K562 (cell line): ENCODE measurements around the gene EML2. TPM values are rescaled to one million over a fixed set of nuclear protein-coding genes. Genes with fewer than 3 reads are reported as not detected.

ENCODE experiments used
- ATAC-seq: fragments of 200-7000 bp; cut with Tn5 transposase; 3 replicates; pipeline ENCODE4 v1.9.1; 2020; ENCODE audit warnings: moderate library complexity
- BruUV-seq: library from RNA; stranded (reverse); fragments of 400-500 nt; replicated peaks from 2 replicates; lab custom pipeline; 2021; lab: Mats Ljungman, UMichigan
- CTCF ChIA-PET: fragments of 300-600 bp; formaldehyde crosslinking; extraction: SDS; loops from one replicate; lab custom pipeline; 2021; ENCODE audit warnings: low intra/inter-chr PET ratio; lab: Yijun Ruan, JAX
- POLR2A ChIA-PET: fragments of 300-600, 350-650 bp; sonication (Branson Sonifier 250); formaldehyde crosslinking; extraction: SDS; loops from one replicate; lab custom pipeline; 2021; ENCODE audit warnings: antibody characterized with exemption, inconsistent platforms; lab: Yijun Ruan, JAX
- DNase-seq, 4 experiments: peaks; one replicate each; pipeline versions ENCODE4 v3.0.0 to v3.0.0-alpha.2; 2011 to 2018; ENCODE audit warnings: low spot score in 3 of 4, mixed read lengths in 3 of 4; ENCODE audit errors: extremely low read depth in 1 of 4
- FAIRE-seq: peaks from 2 replicates; lab custom pipeline; 2011; peaks lifted over from hg19 to GRCh38; lab: Jason Lieb, UNC
- H2AFZ ChIP-seq: 2 replicates; pipeline ENCODE4 v1.6.0; 2011; ENCODE audit warnings: low read depth, low read length, control low read depth, inconsistent platforms
- H3K27ac ChIP-seq: fragments of 200-600 bp; 3 replicates; pipeline ENCODE4 v1.8.0; 2011; ENCODE audit warnings: low read depth, mild to moderate bottlenecking, control low read depth, inconsistent platforms, low read length, moderate library complexity, mixed read lengths; ENCODE audit errors: extremely low read depth
- H3K27me3 ChIP-seq, 2 experiments: fragments of 300-600 bp in 1 of 2; 2 replicates in 1 of 2; 3 replicates in 1 of 2; pipeline versions ENCODE4 v1.6.0 to v1.8.0; 2011; ENCODE audit warnings: inconsistent platforms in 2 of 2, low read length in 2 of 2, mild to moderate bottlenecking in 1 of 2, mixed read lengths in 1 of 2, moderate library complexity in 1 of 2; ENCODE audit not compliant: control insufficient read depth in 2 of 2, insufficient read depth in 2 of 2
- H3K36me3 ChIP-seq: fragments of 300-600 bp; 3 replicates; pipeline ENCODE4 v1.8.0; 2011; ENCODE audit warnings: mild to moderate bottlenecking, low read length, inconsistent platforms; ENCODE audit not compliant: control insufficient read depth, insufficient read depth
- H3K4me1 ChIP-seq, 2 experiments: fragments of 200-600 bp in 1 of 2; replicated peaks in 1 of 2; 2 replicates in 1 of 2; 3 replicates in 1 of 2; pipeline versions ENCODE4 v1.5.1 to v1.8.0; 2011; ENCODE audit warnings: inconsistent platforms in 2 of 2, low read length in 2 of 2, mild to moderate bottlenecking in 1 of 2, mixed read lengths in 1 of 2, moderate library complexity in 1 of 2; ENCODE audit not compliant: control insufficient read depth in 2 of 2, insufficient read depth in 2 of 2
- H3K4me2 ChIP-seq: 2 replicates; pipeline ENCODE4 v1.6.1; 2011; ENCODE audit warnings: low read length, control low read depth, inconsistent platforms, mixed read lengths; ENCODE audit not compliant: insufficient read depth
- H3K4me3 ChIP-seq: fragments of 200-600 bp; sonication (generic), shearing (Covaris generic); 2 replicates; pipeline ENCODE4 v1.5.1; 2016; ENCODE audit warnings: control low read depth, inconsistent platforms
- H3K79me2 ChIP-seq: fragments of 200-600 bp; 3 replicates; pipeline ENCODE4 v1.8.0; 2011; ENCODE audit warnings: low read length, inconsistent platforms; ENCODE audit not compliant: control insufficient read depth, insufficient read depth
- H3K9ac ChIP-seq, 2 experiments: 2 replicates each; pipeline versions ENCODE4 v1.6.0 to v1.6.1; 2011; ENCODE audit warnings: low read depth in 2 of 2, low read length in 2 of 2, control low read depth in 1 of 2, inconsistent platforms in 1 of 2, mild to moderate bottlenecking in 1 of 2, mixed read lengths in 1 of 2; ENCODE audit not compliant: insufficient read depth in 1 of 2
- H3K9me1 ChIP-seq: one replicate; pipeline ENCODE4 v1.6.0; 2011; ENCODE audit warnings: inconsistent platforms, mild to moderate bottlenecking, low read length, moderate library complexity; ENCODE audit not compliant: control insufficient read depth, insufficient read depth
- H3K9me3 ChIP-seq: replicated peaks from 2 replicates; pipeline ENCODE4 v1.5.1; 2011; ENCODE audit warnings: low read depth, low read length, inconsistent platforms; ENCODE audit not compliant: control insufficient read depth, insufficient read depth
- H4K20me1 ChIP-seq: replicated peaks from 2 replicates; pipeline ENCODE4 v1.6.1; 2011; ENCODE audit warnings: low read length, inconsistent platforms, mixed read lengths; ENCODE audit not compliant: control insufficient read depth, insufficient read depth
- ATF2 ChIP-seq: sonication (generic); formaldehyde crosslinking; IDR thresholded peaks from 2 replicates; pipeline ENCODE4 v1.8.1; 2022; ENCODE audit warnings: missing genetic modification reagents
- CXXC5 ChIP-seq: fragments of 250-450 bp; sonication (Bioruptor Pico); IDR thresholded peaks from 2 replicates; pipeline ENCODE4 v1.8.0; 2022; ENCODE audit warnings: inconsistent platforms, mild to moderate bottlenecking, moderate library complexity
- FOSL1 ChIP-seq: fragments of 200-800 bp; sonication (Bioruptor generic); conservative IDR thresholded peaks from 2 replicates; pipeline ENCODE4 v1.6.1; 2016; ENCODE audit warnings: missing genetic modification characterization, missing compliant biosample characterization
- HDAC8 ChIP-seq: fragments of 450-650 bp; IDR thresholded peaks from 2 replicates; pipeline ENCODE4 v1.6.1; 2016; ENCODE audit warnings: mild to moderate bottlenecking, missing genetic modification characterization, moderate library complexity, missing compliant biosample characterization
- HINFP ChIP-seq: fragments of 450-650 bp; conservative IDR thresholded peaks from 2 replicates; pipeline ENCODE4 v1.6.1; 2016; ENCODE audit warnings: missing genetic modification characterization, low read depth, mild to moderate bottlenecking, control low read depth, missing compliant biosample characterization
- JUND ChIP-seq, 2 experiments: IDR thresholded peaks; 2 replicates in 1 of 2; 3 replicates in 1 of 2; pipeline ENCODE4 v1.6.1; 2011; ENCODE audit warnings: borderline replicate concordance in 2 of 2, low read depth in 2 of 2, low read length in 2 of 2, improper control_type of control experiment in 1 of 2, missing biosample characterization in 1 of 2, missing genetic modification characterization in 1 of 2, missing genetic modification reagents in 1 of 2
- L3MBTL2 ChIP-seq: fragments of 450-650 bp; IDR thresholded peaks from 2 replicates; pipeline ENCODE4 v1.6.1; 2016; ENCODE audit warnings: mild to moderate bottlenecking, moderate library complexity
- MEF2D ChIP-seq: conservative IDR thresholded peaks from 2 replicates; pipeline ENCODE4 v1.6.1; 2016; ENCODE audit warnings: low read depth, missing genetic modification characterization, missing compliant biosample characterization
- NFE2L1 ChIP-seq: fragments of 450-650 bp; IDR thresholded peaks from 2 replicates; pipeline ENCODE4 v1.6.1; 2016; ENCODE audit warnings: missing genetic modification characterization, low read depth, mild to moderate bottlenecking, missing compliant biosample characterization, moderate library complexity, borderline replicate concordance
- PHF20 ChIP-seq: fragments of 450-650 bp; IDR thresholded peaks from 2 replicates; pipeline ENCODE4 v1.6.1; 2018; ENCODE audit not compliant: partially characterized antibody
- PHTF2 ChIP-seq: fragments of 250-450 bp; sonication (Bioruptor Pico); IDR thresholded peaks from 2 replicates; pipeline ENCODE4 v1.5.0; 2021; ENCODE audit warnings: mild to moderate bottlenecking
- TCF3 ChIP-seq: sonication (generic); formaldehyde crosslinking; IDR thresholded peaks from 2 replicates; pipeline ENCODE4 v1.4.0; 2020; ENCODE audit warnings: mild to moderate bottlenecking, missing genetic modification reagents
- ZNF584 ChIP-seq: fragments of 200-800 bp; sonication (Bioruptor generic); IDR thresholded peaks from 2 replicates; pipeline ENCODE4 v1.6.1; 2016; ENCODE audit warnings: low read depth, mild to moderate bottlenecking, missing genetic modification characterization, missing compliant biosample characterization
- WGBS: fragments of 100-300 bp; shearing (Covaris generic); methylation state at CpG from one replicate; pipeline ENCODE4 v1.1.6; 2016; ENCODE audit warnings: low coverage, mixed read lengths; ENCODE audit not compliant: insufficient coverage; ENCODE audit errors: missing lambda C conversion rate; 5-methylcytosine and 5-hydroxymethylcytosine counted together
- in situ Hi-C: fragments of 300-500 bp; cut with MboI; formaldehyde crosslinking; loops from 4 replicates; pipeline ENCODE4 v1.15.0; 2018; ENCODE audit warnings: inconsistent platforms, mixed read lengths
- intact Hi-C: fragments of 100-400 bp; cut with micrococcal nuclease; formaldehyde crosslinking; loops from 2 replicates; pipeline ENCODE4 v1.14.2; 2022
- polyA plus RNA-seq, 8 experiments: library from polyadenylated mRNA; depleted of rRNA in 4 of 8; stranded (reverse) in 5 of 8; unstranded in 3 of 8; fragments of >200 nt; fragmentation: Nextera tagmentation in 2 of 8; fragmentation: Illumina TruSeq in 1 of 8; extraction: Ambion mirVana in 2 of 8; extraction: Trizol in 1 of 8; gene quantifications; 2 replicates each; pipeline versions ENCODE4 v1.2.1 to v1.2.3, GENCODE V29; 2011 to 2014; ENCODE audit warnings: inconsistent platforms in 1 of 8, missing spikeins in 1 of 8
- total RNA-seq, 7 experiments: library from RNA; depleted of rRNA in 6 of 7; stranded (reverse); fragments of >200 nt in 6 of 7; fragmentation: Illumina TruSeq in 2 of 7; extraction: Trizol in 2 of 7; gene quantifications; 2 replicates each; pipeline versions ENCODE4 v1.2.1 to v1.2.3, GENCODE V29; 2011 to 2021; ENCODE audit warnings: low replicate concordance in 1 of 7
- TF ChIP-seq, protein P1 (sequence below), 2 experiments: fragments of 200-800 bp in 1 of 2; sonication (Bioruptor generic) in 1 of 2; sonication (generic) in 1 of 2; formaldehyde crosslinking in 1 of 2; IDR thresholded peaks in 1 of 2; conservative IDR thresholded peaks in 1 of 2; 2 replicates each; pipeline versions ENCODE4 v1.5.0 to v1.6.1; 2016 to 2020; ENCODE audit warnings: missing compliant biosample characterization in 1 of 2, missing genetic modification characterization in 1 of 2, missing genetic modification reagents in 1 of 2
- TF ChIP-seq, protein P2 (sequence below), 3 experiments: fragments of 200-800 bp in 1 of 3; sonication (Bioruptor generic) in 1 of 3; sonication (generic) in 1 of 3; formaldehyde crosslinking in 1 of 3; IDR thresholded peaks; 2 replicates each; pipeline versions ENCODE4 v1.6.1 to v1.8.0; 2016 to 2022; ENCODE audit warnings: mild to moderate bottlenecking in 2 of 3, missing compliant biosample characterization in 2 of 3, missing genetic modification characterization in 2 of 3, missing genetic modification reagents in 1 of 3

Gene EML2
- total and polyA plus RNA-seq, 9 of the 15 experiments (the other 6 are each of a cell fraction or from before 2014, with no cell fraction given), result 2.6 to 69.6 (median 24.8) TPM

- Histone ChIP-seq H3K36me3 (no peaks in the 10 kb centered on the region), H3K9ac (peak overlapping the region; percentile 32 to 76; a peak in 3 of 4 replicates), H3K27me3 (no peaks in the 10 kb centered on the region), H4K20me1 (no peaks in the 10 kb centered on the region), H3K4me2 (peak overlapping the region; percentile 10), H2AFZ (peak overlapping the region; percentile 95), H3K4me1 (peaks cover 27 to 33% of the 10 kb centered on the region in 2 experiments), H3K79me2 (peaks cover 12% of the 10 kb centered on the region), H3K9me1 (no peaks in the 10 kb centered on the region), H3K4me3 (no peak overlapping the region), H3K9me3 (no peaks in the 10 kb centered on the region), H3K27ac (peak overlapping the region; percentile 66; the same call in 2 of the 3 replicates)
- no TSS peak for BruUV-seq
- FAIRE-seq (peak; percentile 11), ATAC-seq (no peak), DNase-seq (peak in 2 of 4 experiments; percentile 15 to 46)
- in situ Hi-C loops, result no loop called here
- CTCF ChIA-PET, result no interaction called here
- 22% methylated on average over 3 of the region's 4 CpGs for WGBS
- POLR2A ChIA-PET, result interaction anchor here (0.8 kb wide), 1 partner anchor 32 kb away, joined by 3 read pairs; no protein-coding TSS in a partner anchor
- intact Hi-C loops, result no loop called here
- TF ChIP-seq FOSL1 (peak; percentile 72), HDAC8 (tag) (peak; percentile 36; the same call in 1 of the 2 replicates), CXXC5 (CRISPR knock-in tag) (peak; percentile 54), ZNF584 (peak; percentile 89), TCF3 (CRISPR knock-in tag) (no peak), MEF2D (tag) (0 out of 2 replicates have a peak, but pooled peaks have one; percentile 43), HINFP (peak; percentile 8; the same call in 1 of the 2 replicates), PHTF2 (CRISPR knock-in tag) (no peak), NFE2L1 (no peak), PHF20 (no peak), L3MBTL2 (peak; percentile 44; the same call in 1 of the 2 replicates), ATF2 (CRISPR knock-in tag) (no peak), JUND (IDR thresholded peaks at IDR 0.05; ENCODE audit: borderline replicate concordance, low read depth, low read length) (peak; percentile 52; the same call in 1 of the 2 replicates), JUND (tag; IDR thresholded peaks at IDR 0.05; ENCODE audit: borderline replicate concordance, low read depth, low read length) (peak; percentile 47; the same call in 1 of the 3 replicates)
- TF ChIP-seq, protein P1, sequence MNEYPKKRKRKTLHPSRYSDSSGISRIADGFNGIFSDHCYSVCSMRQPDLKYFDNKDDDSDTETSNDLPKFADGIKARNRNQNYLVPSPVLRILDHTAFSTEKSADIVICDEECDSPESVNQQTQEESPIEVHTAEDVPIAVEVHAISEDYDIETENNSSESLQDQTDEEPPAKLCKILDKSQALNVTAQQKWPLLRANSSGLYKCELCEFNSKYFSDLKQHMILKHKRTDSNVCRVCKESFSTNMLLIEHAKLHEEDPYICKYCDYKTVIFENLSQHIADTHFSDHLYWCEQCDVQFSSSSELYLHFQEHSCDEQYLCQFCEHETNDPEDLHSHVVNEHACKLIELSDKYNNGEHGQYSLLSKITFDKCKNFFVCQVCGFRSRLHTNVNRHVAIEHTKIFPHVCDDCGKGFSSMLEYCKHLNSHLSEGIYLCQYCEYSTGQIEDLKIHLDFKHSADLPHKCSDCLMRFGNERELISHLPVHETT (CRISPR knock-in tag; conservative IDR thresholded peaks at IDR 0.05 in 1 of 2, IDR thresholded peaks at IDR 0.05 in 1 of 2), result peak in 1 of 2 experiments; percentile 88; a peak in 2 of 4 replicates
- TF ChIP-seq, protein P2, sequence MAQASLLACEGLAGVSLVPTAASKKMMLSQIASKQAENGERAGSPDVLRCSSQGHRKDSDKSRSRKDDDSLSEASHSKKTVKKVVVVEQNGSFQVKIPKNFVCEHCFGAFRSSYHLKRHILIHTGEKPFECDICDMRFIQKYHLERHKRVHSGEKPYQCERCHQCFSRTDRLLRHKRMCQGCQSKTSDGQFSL (CRISPR knock-in tag; IDR thresholded peaks at IDR 0.05), result no peak
- TF ChIP-seq, protein P2 (tag; IDR thresholded peaks at IDR 0.05), result peak in 1 of 2 experiments; percentile 47; a peak in 1 of 4 replicates
Measured at GRCh38 chr19:45587873-45588272, 51.3 kb downstream of the EML2 start.
